Upper lobe of right lung (tissue), 1 donor: ENCODE results near the gene MAPKAP1. TPM values are rescaled to one million over a fixed set of nuclear protein-coding genes. Genes with fewer than 3 reads are reported as not detected.
A peak's percentile ranks its signal among the peaks of the same experiment; 100 is the strongest.

Experiments
- ATAC-seq: fragments of 200-7000 bp; cut with Tn5 transposase; one replicate; pipeline ENCODE4 v1.9.1; 2020; ENCODE audit warnings: mild to moderate bottlenecking, moderate library complexity
- DNase-seq: peaks from one replicate; pipeline ENCODE4 v3.0.0-alpha.2; 2020
- H3K27ac ChIP-seq: fragments of 200-600 bp; one replicate; pipeline ENCODE4 v1.8.0; 2022
- H3K27me3 ChIP-seq: fragments of 200-600 bp; one replicate; pipeline ENCODE4 v1.8.0; 2022; ENCODE audit warnings: mild to moderate bottlenecking
- H3K36me3 ChIP-seq: fragments of 200-600 bp; one replicate; pipeline ENCODE4 v1.8.0; 2022
- H3K4me1 ChIP-seq: fragments of 200-600 bp; one replicate; pipeline ENCODE4 v1.8.0; 2022
- H3K4me3 ChIP-seq: fragments of 200-600 bp; one replicate; pipeline ENCODE4 v1.8.0; 2022; ENCODE audit warnings: mild to moderate bottlenecking
- H3K9me3 ChIP-seq: fragments of 200-600 bp; one replicate; pipeline ENCODE4 v1.8.0; 2022
- intact Hi-C: fragments of 100-400 bp; cut with DNase I; formaldehyde crosslinking; loops from one replicate; pipeline ENCODE4 v1.11.0; 2022
- total RNA-seq: library from RNA; stranded (reverse); fragmentation: NEBNext Ultra II Directional; extraction: Animal tissue kit (Norgen Biotek cat#: 25700); gene quantifications from one replicate; pipeline ENCODE4 v1.2.1, GENCODE V29; 2021
- TF ChIP-seq, protein P1 (sequence below): fragments of 200-600 bp; IDR thresholded peaks from one replicate; pipeline ENCODE4 v1.8.0; 2022; ENCODE audit warnings: antibody characterized with exemption
- donor health status: DM: no; HTN: yes; CAD: no; lungs with severe emphysema.

Gene MAPKAP1
- total RNA-seq, 1 donor from 2014 or later = 76.8 TPM

DNA sequence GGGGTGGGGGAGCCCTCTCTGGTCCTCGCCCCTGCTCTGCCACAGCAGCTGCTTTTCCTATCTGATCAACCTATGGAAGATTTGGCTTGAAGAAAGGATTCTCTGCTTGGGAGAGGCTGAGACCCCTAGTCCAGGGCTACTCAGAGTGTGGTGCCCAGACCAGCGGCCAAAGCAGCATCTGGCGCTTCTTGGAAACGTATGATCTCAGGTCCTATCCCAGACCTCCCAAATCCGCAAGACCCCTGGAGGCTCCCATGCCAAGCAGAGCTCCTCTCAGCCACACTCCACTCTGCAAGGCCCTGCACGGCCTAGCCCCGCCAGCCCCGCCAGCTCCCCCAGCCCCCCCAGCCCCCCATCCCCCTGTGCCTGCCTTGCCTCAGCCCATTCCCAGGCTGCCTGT lies 263.6 kb downstream of the MAPKAP1 start:
- intact Hi-C loops = no loop called here
- TF ChIP-seq, protein P1, sequence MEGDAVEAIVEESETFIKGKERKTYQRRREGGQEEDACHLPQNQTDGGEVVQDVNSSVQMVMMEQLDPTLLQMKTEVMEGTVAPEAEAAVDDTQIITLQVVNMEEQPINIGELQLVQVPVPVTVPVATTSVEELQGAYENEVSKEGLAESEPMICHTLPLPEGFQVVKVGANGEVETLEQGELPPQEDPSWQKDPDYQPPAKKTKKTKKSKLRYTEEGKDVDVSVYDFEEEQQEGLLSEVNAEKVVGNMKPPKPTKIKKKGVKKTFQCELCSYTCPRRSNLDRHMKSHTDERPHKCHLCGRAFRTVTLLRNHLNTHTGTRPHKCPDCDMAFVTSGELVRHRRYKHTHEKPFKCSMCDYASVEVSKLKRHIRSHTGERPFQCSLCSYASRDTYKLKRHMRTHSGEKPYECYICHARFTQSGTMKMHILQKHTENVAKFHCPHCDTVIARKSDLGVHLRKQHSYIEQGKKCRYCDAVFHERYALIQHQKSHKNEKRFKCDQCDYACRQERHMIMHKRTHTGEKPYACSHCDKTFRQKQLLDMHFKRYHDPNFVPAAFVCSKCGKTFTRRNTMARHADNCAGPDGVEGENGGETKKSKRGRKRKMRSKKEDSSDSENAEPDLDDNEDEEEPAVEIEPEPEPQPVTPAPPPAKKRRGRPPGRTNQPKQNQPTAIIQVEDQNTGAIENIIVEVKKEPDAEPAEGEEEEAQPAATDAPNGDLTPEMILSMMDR = no peak
- H3K27ac ChIP-seq = no peak overlapping the region
- no peak overlapping the region for H3K4me3 ChIP-seq
- no peaks in the 10 kb centered on the region for H3K27me3 ChIP-seq
- H3K36me3 ChIP-seq = peaks cover 30% of the 10 kb centered on the region
- DNase-seq = no peak
- ATAC-seq = no peak
- H3K4me1 ChIP-seq = no peaks in the 10 kb centered on the region
- no peaks in the 10 kb centered on the region for H3K9me3 ChIP-seq

DNA sequence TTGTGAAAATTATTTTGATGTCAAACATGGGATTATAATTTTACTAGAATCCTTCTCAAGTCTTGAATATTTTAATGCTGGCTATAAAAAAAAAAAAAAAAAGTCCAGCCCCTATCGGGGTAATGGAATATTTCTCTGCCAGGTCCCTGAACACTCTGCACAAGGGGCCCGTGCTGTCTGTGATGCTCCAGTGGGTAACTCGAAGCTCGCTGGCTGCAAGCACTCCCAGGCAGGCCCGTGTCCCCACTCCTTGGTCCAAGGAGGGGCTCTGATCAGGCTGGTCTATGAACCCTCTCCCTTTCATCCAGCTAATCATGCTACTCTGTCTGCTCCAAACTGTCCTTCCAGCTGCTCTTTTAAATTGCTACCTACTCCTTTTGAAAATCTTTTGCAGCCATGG lies 264.6 kb downstream of the MAPKAP1 start:
- ATAC-seq (no peak), DNase-seq (peak; percentile 40)
- Histone ChIP-seq H3K4me1 (no peaks in the 10 kb centered on the region), H3K27ac (no peak overlapping the region), H3K27me3 (no peaks in the 10 kb centered on the region), H3K4me3 (no peak overlapping the region), H3K9me3 (no peaks in the 10 kb centered on the region), H3K36me3 (peaks cover 31% of the 10 kb centered on the region)
- intact Hi-C loops = no loop called here
- TF ChIP-seq, protein P1 = no peak

- intact Hi-C loops = no loop called here
- H3K9me3 ChIP-seq = no peaks in the 10 kb centered on the region
- no peak overlapping the region for H3K27ac ChIP-seq
- no peaks in the 10 kb centered on the region for H3K4me1 ChIP-seq
- DNase-seq (no peak), ATAC-seq (no peak)
- no peaks in the 10 kb centered on the region for H3K27me3 ChIP-seq
- H3K4me3 ChIP-seq = no peak overlapping the region
- H3K36me3 ChIP-seq = peaks cover 31% of the 10 kb centered on the region
- TF ChIP-seq, protein P1 = no peak
These were observed 266.6 kb downstream of the MAPKAP1 start for GRCh38 chr9:125440411-125440810.

DNA sequence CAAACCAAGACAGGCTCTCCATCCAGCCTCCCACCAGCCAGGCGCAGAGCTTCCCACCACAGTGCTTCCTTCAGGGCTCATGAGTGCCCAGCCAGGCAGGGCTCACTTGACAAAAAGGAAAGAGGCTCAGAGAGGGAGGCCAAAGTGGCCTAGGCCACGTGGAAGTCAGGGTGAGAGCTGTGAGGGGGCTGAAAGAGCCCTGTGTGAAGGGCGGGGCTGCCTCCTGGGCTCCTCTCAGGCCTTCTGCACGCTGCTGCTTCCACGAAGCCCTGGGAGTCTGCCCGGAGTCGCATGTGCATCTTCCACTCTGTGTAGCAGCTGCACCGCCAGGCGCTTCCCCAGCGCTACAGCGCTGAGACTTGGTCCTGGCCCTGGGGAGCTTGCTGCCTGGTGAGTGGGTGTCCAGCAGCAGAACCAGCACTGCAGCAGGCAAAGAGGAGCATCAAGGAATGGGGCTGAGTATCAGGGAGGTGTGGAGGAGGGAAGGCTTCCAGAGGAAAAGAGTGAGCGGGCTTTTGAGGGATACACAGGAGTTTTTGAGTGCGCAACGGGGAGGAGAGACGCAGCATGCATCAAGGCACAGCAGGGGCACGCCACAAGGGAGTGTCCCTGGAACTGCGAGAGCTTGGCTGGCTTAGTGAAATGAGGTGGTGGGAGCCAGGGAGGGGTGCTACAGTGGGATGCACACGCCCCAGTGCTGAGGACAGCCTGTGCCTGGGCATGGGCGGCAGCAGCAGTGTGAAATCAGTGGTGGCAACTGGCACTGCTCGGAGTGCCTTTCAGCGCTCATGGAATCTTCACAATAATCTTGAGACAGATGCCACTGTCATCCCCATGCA lies 267.4 kb downstream of the MAPKAP1 start:
- Histone ChIP-seq H3K4me3 (no peak overlapping the region), H3K27me3 (no peaks in the 10 kb centered on the region), H3K9me3 (no peaks in the 10 kb centered on the region), H3K27ac (no peak overlapping the region), H3K4me1 (no peaks in the 10 kb centered on the region), H3K36me3 (peaks cover 31% of the 10 kb centered on the region)
- TF ChIP-seq, protein P1 = no peak
- intact Hi-C loops = no loop called here
- no peak for DNase-seq
- ATAC-seq = no peak

DNA sequence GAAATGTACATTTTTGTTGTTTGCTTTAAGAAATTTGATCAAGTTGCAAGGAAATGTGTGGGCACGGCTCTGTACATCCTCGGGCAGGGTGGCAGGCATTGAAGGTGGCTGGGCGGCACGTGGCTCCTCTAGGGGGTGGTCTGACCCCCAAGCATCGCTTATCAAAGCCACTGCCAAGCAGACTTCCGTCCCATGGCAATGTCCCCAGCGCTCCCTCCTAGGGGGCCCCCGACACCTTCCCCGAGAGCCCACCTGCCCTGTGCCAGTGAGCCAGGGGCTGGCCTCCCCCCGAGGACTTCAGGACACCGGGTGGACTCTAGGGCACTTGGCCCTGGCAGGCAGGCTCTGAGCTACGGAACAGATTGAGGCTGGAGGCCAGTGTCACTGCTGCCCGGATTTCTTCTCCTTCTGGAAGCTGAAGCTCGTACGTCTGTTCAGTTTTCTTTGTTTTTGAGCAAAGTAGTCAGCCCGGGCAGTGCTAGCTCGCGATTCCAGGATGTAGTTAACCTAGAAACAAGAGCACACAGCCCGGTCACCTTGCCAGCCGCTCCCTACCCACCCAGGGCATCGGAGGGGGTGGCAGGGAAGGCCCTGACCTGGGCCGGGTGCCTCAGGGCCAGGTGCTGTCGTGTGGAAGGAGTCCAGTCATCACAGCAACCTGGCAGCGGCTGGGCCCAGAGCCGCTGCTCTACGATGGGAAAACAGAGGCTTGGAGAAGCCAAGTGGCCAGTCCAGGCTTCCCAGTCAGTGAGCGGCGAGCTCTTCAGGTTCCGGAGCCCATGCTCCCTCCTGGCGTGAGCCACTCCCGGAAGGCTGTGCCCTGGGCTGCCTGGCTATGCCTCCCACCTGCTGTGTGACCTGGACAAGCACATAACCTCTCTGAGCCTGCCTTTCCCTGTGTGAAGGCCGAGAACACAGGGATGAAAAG lies 268.2 kb downstream of the MAPKAP1 start:
- intact Hi-C loops = no loop called here
- H3K36me3 ChIP-seq = peaks cover 31% of the 10 kb centered on the region
- no peak for ATAC-seq
- TF ChIP-seq, protein P1 = no peak
- H3K27me3 ChIP-seq = no peaks in the 10 kb centered on the region
- H3K4me3 ChIP-seq = no peak overlapping the region
- no peaks in the 10 kb centered on the region for H3K9me3 ChIP-seq
- DNase-seq = no peak
- no peak overlapping the region for H3K27ac ChIP-seq
- H3K4me1 ChIP-seq = no peaks in the 10 kb centered on the region
